GM18870 (cell line): ENCODE data around the gene NOB1.
A peak's percentile ranks its signal among the peaks of the same experiment; 100 is the strongest.
"Not testable (repeated sequence)": the region's sequence is repeated elsewhere in the genome, so short reads cannot be mapped to it uniquely, and the experiment has no call there.

Source experiments
- ATAC-seq: cut with Tn5 transposase; IDR thresholded peaks from one replicate; pipeline ENCODE4 v1.9.1; 2021; ENCODE audit warnings: moderate library complexity; ENCODE audit not compliant: unreplicated experiment

NOB1 gene

DNA sequence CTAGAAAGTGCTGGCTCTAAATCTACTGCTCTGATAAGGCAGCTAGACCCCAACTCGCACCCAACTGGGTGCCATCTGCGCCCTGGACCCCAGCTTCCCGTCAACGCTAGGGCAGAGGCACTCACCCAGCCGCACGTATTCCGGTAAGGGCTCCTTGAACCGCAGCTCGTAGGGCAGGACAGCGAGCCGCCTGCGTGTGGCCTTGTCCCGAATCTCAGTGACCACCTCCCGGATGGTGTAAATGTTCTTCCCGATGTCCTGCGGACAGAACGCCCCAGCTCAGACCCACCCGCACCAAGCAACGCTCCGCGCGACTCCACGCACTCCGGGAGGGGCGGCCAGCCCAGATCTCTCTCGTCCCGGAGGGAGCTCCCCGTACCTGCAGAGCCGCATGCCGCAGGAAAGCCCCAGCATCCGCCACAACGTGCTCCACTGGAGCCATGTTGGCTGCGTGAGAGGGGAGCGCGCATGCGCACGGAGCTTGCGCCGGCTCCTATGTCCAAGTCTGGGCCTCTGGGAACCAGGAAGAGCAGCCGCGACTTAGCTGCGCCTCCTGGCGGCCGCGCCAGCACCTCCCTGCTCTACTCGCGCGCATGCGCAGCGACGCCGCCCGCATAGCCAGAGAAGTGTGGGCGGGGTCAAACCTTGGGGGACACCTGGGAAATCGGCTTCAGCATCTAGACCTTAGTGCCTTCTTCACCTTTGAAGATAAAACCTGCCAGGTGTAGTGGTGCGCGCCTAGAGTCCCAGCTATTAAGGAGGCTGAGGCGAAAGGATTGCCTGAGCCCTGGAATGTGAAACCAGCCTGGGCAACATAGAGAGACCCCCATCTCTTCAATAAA, at the start of gene NOB1:
NOB1 (minus strand) TSS at position 458 of the 842 bp plus-strand sequence; CDS start at position 442, 16 bp downstream.
- peak; percentile 81 for ATAC-seq

DNA sequence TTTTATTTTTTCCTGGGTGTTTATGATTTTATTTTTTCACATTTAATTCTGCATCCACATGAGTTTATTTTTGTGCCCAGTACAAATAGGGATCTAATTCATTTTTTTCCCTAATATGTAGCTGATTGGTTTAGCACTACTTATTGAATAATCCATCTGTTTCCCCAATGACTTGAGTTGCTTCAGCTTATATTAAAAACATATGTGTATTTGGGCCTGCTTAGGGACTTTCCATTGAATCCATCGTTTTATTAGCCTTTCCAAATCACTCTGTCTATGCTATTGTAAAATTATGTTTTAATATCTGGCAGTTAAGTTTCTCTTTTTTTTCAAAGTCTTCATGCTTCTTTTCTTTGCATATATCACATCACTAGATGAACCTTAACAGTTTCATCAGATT, 49.6 kb upstream of the NOB1 start:
- no peak for ATAC-seq

DNA sequence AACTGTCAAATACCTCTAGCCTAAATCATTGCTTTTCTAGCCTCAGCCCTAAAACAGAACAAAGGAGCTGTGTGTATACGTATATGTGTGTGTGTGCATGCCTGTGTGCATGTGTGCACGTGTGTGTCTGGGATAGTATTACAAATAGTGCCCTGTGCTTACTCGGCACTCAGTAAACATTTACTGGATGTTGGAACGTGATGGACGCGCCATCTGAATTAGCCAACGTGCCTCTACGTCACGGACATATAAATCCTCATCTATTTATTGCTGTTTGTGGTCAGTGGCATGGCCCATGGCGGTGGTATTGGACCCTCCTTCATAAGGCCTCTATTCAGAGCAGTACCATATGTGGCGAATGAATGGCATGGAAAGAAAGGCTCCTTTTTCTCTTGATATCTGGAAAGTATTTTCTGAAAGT, 44.9 kb upstream of the NOB1 start:
- no peak for ATAC-seq

DNA sequence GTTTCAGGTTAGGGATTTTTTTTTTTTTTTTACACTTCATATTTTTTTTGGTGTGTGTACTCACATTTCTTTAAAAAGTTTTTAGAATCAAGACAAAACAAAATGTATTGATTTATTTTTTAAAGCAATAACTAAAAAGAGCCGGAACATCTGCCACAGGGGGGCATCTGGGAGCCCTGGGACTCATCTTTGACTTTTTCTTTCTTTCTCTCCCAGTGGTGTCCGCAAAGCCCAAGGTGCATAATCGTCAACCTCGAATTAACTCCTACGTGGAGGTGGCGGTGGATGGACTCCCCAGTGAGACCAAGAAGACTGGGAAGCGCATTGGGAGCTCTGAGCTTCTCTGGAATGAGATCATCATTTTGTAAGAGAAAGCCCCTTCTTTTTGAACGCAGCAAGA, 43.7 kb upstream of the NOB1 start:
- no peak for ATAC-seq

DNA sequence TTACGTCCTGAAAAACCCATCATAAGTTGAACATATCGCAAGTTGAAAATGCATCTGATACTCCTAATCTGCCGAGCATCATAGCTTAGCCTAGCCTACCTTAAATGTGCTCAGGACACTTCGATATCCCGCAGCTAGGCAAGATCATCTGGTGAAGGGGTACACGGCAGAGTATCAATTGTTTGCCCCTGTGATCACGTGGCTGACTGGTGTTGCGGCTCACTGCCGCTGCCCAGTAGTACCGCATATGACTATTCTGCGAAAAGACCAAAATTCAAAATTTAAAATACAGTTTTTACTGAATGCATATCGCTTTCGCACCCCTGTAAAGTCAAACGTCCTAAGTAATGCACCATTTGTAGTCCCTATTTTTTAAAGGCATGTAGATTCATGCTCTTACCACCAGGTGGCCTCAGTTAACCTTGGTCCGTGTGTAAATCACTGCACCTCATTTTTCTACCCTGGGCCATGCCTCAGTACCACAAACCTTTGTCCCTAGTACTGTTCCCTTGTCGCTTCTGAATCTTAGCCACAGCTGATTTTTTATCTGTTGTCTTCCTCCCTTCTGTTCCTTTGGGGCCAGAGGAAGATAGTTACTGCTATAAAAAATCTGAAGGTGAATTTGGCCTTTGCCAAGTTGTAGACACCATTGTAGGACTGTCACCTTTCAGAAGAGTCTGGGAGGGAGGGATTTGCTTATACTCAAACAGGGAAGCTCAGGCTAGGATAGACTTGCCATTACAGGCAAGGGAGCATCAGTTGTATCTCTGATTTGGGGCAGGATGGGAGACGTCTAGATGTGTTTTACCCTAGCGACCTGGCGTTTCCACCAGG, 41.8 kb upstream of the NOB1 start:
- ATAC-seq, result no peak

DNA sequence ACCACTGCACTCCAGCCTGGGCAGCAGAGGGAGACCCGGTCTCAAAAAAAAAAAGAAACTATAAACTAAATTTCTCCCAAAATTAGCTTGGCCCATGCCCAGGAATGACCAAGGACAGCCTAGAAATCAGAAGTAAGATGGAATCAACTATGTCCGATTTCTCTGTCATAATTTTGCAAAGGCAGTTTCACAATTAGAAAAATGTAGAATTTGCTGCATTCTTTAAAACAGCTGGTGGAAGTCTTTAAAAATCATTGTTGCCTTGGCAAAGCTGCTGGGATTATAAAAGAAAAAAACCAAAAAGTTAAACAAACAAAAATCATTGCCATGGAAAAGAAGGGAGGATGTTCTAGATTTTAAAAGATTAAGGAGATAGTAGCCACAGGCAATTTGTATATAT, 39.8 kb upstream of the NOB1 start:
- ATAC-seq, result no peak

DNA sequence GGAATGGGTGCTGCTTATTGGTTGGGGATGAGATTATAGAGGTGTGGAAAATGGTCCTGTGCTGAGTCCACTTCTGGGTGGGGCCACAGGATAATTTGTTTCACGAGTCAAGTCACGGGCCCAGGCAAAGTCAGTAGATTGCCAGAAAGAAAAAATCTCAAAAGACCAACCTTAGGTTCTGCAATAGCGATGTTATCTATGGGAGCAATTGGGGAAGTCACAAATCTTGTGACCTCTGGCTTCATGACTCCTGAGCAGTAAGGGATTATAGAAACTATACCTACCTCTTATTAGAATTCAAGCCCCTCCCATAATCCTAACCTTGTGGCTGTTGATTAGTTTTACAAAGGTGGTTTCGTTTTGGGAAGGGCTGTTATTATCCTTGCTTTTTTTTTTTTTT, 38.8 kb upstream of the NOB1 start:
- no peak for ATAC-seq

DNA sequence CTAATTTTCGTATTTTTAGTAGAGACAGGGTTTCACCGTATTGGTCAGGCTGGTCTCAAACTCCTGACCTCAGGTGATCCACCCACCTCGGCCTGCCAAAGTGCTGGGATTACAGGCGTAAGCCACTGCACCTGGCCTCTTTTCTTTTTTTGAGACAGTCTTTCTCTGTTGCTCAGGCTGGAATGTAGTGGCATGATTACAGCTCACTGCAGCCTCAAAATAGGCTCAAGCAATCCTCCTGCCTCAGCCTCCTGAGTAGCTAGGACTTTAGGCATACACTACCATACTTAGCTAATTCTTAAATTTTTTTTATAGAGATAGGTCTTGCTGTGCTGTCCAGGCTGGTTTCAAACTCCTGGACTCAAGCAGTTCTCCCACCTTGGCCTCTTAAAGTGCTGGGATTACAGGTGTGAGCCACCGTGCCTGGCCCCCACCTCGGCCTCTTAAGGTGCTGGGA, 36.7 kb upstream of the NOB1 start:
- not testable (repeated sequence) for ATAC-seq

DNA sequence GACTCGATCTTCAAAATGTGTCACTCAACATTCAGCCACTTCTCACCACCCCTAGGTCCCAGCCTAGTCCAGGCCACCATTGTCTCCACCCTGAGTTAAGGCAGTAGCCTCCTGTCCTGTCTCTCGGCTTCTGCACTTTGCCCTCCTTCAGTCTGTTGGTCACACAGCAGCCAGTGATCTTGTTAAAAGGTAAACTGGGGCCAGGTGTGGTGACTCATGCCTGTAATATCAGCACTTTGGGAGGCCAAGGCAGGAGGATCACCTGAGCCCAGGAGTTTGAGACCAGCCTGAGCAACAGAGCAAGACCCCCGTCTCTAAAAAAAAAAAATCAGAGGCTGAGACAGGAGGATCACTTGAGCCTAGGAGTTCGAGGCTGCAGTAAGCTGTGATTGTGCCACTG, 33.2 kb upstream of the NOB1 start:
- ATAC-seq, result no peak

DNA sequence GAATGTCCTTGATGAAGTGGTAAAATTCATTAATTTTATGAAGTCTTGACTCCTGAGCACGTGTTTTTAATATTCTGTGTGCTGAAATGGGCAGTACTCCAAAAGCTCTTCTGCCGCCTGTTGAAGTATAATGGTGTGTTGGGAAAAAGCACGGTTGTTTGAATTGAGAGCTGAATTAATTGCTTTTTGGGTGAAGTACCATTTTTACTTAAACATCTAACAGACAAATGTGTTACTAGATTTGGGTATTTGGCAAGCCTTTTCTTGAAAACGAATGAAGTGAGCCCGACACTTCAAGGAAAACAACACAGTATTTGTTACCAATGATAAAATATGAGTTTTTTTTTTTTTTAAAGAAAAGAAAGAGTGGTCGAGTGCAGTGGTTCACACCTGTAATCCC, 29.9 kb upstream of the NOB1 start:
- ATAC-seq, result no peak

DNA sequence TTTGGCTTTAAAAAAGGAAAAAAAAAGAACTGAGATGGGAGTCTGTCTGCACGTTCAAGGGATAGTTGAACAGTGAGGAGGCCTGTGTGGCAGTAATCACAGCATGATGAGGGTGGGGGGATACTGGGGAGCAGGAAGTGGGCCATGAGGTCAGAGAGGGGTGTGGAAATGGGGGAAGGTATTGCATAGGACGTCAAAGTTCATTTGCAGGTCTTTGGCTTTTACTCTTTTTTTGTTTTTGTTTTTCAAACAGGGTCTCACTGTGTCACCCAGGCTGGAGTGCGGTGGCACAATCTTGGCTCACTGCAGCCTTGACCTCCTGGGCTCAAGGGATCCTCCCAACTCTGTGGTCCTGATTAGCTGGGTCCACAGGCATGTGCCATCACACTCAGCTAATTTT, 26.4 kb upstream of the NOB1 start:
- no peak for ATAC-seq

DNA sequence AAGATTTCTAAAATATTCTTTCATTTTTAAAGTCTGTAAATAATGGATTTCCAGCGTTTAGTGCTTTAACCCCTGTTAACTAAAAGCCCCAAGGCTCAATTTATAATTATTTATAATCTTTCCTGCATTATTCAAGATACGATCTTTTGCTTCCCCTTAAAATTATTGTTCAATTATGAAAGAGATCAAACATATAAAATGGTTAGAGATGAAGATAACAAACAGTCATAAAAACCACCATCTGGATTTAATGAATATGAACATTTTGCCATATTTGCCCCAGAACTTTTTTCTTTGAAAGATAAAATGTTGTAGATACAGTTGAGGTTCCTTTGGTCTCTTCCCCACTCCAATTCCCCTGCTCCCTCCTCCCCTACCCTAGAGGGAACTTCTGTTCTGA, 25.0 kb upstream of the NOB1 start:
- ATAC-seq, result no peak

DNA sequence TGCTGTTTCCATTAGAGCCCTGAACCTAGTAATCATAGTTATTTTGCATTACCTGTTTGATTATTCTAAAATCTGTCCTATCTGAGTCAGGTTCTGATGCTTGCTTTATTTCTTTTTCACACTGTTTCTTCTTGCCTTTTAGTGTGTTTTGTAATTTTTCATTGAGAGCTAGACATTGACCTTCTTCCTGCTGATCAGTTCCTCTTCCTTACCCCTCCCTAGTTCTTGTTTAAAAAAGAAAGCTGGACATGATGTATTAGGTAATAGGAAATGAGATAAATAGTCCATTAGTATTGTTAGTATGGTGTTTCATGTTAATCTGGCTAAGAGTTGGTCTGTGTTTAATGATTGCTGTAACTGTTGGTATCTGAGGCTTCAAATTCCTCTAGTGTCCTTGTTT, 20.8 kb upstream of the NOB1 start:
- no peak for ATAC-seq

DNA sequence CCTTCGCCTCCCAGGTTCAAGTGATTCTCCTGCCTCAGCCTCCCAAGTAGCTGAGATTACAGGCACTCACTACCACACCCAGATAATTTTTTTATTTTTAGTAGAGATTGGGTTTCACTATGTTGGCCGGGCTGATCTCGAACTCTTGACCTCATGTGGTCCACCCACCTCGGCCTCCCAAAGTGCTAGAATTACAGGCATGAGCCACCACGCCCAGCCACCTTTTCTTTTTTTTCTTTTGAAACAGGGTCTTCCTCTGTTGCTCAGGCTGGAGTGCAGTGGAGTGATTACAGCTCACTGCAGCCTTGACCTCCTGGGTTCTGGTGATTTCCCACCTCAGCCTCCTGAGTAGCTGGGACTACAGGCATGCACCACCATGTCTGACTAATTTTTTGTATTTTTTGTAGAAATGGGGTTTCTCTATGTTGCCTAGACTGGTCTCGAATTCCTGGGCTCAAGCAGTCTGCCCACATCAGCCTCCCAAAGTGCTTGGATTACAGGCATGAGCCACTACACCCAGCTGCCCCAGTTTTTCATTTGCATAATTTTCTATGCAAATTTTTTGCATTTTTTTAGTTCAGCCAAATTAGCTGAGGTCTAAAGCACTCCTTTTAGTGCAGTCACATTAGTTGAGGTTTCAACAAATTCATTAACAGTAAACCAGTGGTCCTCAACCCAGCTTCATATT, 18.7 kb upstream of the NOB1 start:
- ATAC-seq, result peak; percentile 67

DNA sequence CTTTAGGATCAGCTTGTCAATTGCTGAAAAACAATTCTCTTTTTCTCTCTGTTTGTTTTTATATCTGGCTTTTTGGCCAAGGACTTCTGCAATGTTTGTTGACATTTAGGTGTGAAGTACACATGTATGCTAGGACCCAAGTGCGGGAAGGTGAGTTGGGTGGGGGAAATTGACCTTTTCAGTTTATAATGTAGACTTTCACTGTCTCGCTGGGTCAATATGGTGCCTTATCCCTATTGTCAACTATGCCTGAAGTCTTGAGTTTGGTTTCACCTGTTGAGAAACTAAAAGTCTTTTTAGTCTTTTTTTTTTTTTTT, 16.9 kb upstream of the NOB1 start:
- no peak for ATAC-seq

DNA sequence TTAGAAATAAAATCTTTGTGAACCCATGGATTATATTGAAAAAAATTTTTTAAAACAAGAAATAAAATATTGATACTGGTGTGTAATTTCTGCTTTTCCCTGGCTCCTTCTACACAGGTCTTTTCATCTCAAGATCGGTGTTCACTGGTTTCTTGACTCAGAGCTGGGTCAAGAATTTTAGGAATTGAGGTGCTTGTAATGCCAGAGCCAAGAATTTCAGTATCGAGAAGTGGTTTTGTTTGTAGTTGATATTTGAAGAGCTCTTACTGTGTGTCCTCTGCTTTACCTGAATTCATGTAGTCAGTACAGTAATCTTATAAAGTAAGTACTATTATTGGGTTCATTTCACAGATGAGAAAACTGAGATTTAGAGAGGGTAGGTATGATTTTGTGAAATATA, 14.7 kb upstream of the NOB1 start:
- ATAC-seq, result no peak

DNA sequence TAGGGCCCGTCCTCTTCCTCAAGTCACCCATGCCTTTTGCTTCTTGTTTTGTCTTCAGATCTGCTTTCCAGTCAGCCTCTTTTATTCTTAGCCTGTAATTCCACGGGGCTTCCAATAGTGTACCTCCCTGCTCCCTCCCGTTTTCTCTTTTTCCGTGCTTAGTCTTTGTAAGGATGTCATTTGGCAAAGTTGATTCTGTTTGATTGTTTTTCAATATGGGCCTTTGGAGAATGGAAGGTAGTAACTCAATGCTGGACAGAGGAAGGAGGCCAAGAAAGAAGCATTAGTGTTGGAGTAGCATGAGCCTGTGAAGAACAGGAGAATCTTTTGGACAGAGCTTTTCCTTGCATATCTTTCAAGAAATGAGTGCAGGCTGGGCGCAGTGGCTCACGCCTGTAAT, 13.9 kb upstream of the NOB1 start:
- no peak for ATAC-seq

DNA sequence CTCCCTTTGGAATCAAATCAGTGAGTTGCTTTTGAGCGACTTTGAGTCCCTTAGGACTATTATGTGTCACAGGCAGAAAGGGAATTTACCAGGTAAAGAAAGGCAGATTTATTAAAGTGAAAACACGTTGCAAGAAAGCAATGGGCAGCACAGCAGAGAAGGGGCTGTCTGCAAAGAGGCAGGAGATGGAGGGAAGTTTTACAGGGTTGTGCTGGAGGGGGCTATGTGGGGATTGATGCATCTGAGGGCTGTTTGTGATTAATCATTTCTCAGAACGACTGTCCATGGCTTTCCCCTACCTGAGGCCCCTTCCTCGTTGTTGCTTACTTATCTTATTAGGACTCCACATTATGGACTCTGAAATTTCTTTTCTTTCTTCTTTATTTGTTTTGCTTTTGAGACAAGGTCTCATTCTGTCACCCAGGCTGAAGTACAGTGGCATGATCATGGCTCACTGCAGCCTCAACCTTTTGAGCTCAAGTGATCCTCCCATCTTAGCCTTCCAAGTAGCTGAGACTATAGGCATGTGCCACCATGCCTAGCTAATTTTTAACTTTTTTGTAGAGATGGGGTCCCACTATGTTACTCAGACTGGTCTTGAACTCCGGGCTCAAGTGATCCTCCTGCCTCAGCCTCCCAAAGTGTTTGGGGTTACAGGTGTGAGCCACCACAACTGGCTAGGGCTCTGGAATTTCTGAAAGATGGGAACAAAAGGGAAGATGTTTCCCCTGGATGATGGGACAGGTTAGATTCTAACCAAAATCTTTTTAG, 12.9 kb upstream of the NOB1 start:
- ATAC-seq, result no peak

DNA sequence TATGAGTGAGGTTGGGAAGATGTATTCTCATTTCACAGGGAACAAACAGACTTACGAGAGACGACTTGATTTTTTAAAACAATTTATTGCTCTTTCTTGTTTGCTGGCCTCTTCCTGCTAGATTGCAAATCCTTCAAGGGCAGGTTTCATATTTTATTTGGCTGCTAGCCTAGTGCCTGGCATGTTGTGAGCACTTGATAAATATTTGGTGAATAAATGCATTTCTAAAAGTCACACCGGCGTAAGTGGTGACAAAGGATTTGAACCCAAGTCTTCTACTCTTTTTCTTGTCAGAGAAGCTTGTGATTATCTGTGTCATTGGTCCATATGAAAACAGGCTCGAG, 8.8 kb upstream of the NOB1 start:
- ATAC-seq, result no peak

DNA sequence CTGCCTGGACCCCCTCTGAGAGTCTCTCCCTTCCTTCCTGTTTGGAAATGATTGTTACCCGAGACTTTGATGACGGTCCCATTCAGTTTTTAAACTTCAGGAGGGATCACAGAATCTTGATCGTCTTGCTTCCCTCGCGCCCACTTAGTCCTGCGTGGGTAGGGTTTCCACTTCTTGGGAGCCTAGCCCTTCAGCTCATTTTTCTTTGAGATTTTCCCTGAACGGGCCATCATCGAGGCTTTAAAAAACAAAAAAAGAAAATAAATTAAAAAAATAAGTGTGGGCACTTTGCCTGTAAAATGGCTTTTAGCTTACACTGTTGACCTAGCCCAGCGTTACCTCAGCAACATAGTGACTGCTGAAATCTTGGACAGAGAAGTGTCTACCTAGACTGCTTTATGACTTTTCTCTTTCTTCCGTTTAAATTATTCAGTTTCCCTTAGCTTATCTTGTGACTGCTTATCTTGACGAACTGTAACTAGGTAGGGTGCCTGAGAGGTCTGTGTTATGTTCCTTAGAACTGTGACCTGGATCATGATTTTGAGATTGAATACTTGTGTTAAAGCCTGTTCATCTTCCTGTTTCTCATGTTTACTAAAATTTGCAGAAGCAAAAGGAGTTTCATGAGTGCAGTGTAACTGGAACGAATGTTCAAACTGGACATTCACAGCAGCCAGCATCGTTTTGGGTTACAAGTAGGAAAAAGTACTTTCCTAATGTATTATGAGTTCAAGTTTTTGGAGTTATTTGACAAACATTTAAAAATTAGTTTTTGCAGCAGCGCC, 8.3 kb upstream of the NOB1 start:
- ATAC-seq, result no peak
